ENCODE data around the gene BPIFA1.

- no peak for TF ChIP-seq EZH2 (IDR thresholded peaks at IDR 0.05; ENCODE audit: low read length, unreplicated experiment)
- TF ChIP-seq CTCF (conservative IDR thresholded peaks at IDR 0.05; ENCODE audit: low read depth, low read length), result no peak
Observed at GRCh38 chr20:33202451-33202850, 33.3 kb upstream of the BPIFA1 start.

Measured in PC-3 (cell line).